GM21528 (cell line): Measurements from ENCODE around the gene ODAD3.
"Not testable (repeated sequence)": the region's sequence is repeated elsewhere in the genome, so short reads cannot be mapped to it uniquely, and the experiment has no call there.

Experiments
- ATAC-seq: cut with Tn5 transposase; IDR thresholded peaks from one replicate; pipeline ENCODE4 v1.9.1; 2021; ENCODE audit warnings: mild to moderate bottlenecking, moderate library complexity; ENCODE audit not compliant: unreplicated experiment, low FRiP score

ODAD3 gene

GRCh38 chr19:11445141-11445540, 10.2 kb upstream of the ODAD3 start:
- ATAC-seq = no peak

- no peak for ATAC-seq
Measured at GRCh38 chr19:11444059-11444458, 9.1 kb upstream of the ODAD3 start.

GRCh38 chr19:11437955-11438354, 3.0 kb upstream of the ODAD3 start:
- ATAC-seq = no peak

- ATAC-seq = no peak
Measured at GRCh38 chr19:11435833-11436313, 952 bp upstream of the ODAD3 start.

- peak; percentile 17 for ATAC-seq
Measured at GRCh38 chr19:11434703-11435056, 241 bp downstream of the ODAD3 start.

GRCh38 chr19:11433526-11433925, 1.4 kb downstream of the ODAD3 start:
- not testable (repeated sequence) for ATAC-seq

GRCh38 chr19:11426656-11427055, 8.3 kb downstream of the ODAD3 start:
- ATAC-seq = no peak

- no peak for ATAC-seq
Measured at GRCh38 chr19:11425719-11426457, 9.0 kb downstream of the ODAD3 start.

GRCh38 chr19:11423791-11424181, 11.1 kb downstream of the ODAD3 start:
- ATAC-seq = no peak

GRCh38 chr19:11423164-11423790, 11.6 kb downstream of the ODAD3 start:
- no peak for ATAC-seq

- ATAC-seq = no peak
Measured at GRCh38 chr19:11422163-11423065, 12.5 kb downstream of the ODAD3 start.

GRCh38 chr19:11421371-11422098, 13.4 kb downstream of the ODAD3 start:
- no peak for ATAC-seq

GRCh38 chr19:11420429-11421370, 14.2 kb downstream of the ODAD3 start:
- no peak for ATAC-seq

GRCh38 chr19:11418549-11419506, 16.1 kb downstream of the ODAD3 start, which contains the start of gene RGL3:
Gene RGL3, minus strand, starts transcription at chr19:11419314. Its CDS starts 36 bp downstream, at chr19:11419278.
- ATAC-seq = no peak

GRCh38 chr19:11418094-11418548, 16.8 kb downstream of the ODAD3 start:
- no peak for ATAC-seq

GRCh38 chr19:11416346-11417052, 18.4 kb downstream of the ODAD3 start:
- no peak for ATAC-seq

- ATAC-seq = no peak
Measured at GRCh38 chr19:11414544-11414943, 20.4 kb downstream of the ODAD3 start.
